Fibroblast of villous mesenchyme (primary cell): ENCODE results near the gene RAP1A. TPM values are rescaled to one million over a fixed set of nuclear protein-coding genes. Genes with fewer than 3 reads are reported as not detected.

Experiments
- DNase-seq: peaks from one replicate; pipeline ENCODE4 v3.0.0-alpha.2; 2010; ENCODE audit warnings: low read depth
- H3K4me3 ChIP-seq: 2 replicates; pipeline ENCODE4 v1.5.1; 2011; ENCODE audit warnings: low read depth, mild to moderate bottlenecking, low read length
- total RNA-seq: library from RNA; depleted of rRNA; stranded (reverse); fragments of >200 nt; gene quantifications from 2 replicates; pipeline ENCODE4 v1.2.3, GENCODE V29; 2012
- TF ChIP-seq, protein P1 (sequence below): IDR thresholded peaks from 2 replicates; pipeline ENCODE4 v1.5.1; 2012; ENCODE audit warnings: low read depth, mild to moderate bottlenecking, low read length; ENCODE audit not compliant: insufficient read depth

The RAP1A gene
- total RNA-seq, 1 donor: 25.5 TPM

DNA sequence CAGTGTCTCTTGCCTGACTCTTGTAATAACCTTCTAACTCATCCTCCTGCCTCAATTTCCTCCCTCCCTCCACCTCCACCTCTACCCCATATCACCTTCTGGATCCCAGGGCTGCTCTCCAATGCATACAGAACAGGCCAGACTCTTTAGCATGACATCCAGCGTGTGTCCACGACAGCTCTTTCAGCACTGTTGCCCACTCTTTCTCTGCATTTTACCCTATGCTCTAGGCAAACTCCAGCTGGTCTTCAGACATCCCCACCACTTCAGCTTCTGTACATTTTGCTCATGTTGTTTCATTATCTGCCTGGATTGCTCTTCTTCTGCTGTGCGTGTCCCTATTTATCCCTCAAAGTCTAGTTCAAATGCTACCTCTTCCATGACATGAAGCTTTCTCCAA is 114.8 kb downstream of the RAP1A start:
- no peak overlapping the region for H3K4me3 ChIP-seq
- TF ChIP-seq, protein P1, sequence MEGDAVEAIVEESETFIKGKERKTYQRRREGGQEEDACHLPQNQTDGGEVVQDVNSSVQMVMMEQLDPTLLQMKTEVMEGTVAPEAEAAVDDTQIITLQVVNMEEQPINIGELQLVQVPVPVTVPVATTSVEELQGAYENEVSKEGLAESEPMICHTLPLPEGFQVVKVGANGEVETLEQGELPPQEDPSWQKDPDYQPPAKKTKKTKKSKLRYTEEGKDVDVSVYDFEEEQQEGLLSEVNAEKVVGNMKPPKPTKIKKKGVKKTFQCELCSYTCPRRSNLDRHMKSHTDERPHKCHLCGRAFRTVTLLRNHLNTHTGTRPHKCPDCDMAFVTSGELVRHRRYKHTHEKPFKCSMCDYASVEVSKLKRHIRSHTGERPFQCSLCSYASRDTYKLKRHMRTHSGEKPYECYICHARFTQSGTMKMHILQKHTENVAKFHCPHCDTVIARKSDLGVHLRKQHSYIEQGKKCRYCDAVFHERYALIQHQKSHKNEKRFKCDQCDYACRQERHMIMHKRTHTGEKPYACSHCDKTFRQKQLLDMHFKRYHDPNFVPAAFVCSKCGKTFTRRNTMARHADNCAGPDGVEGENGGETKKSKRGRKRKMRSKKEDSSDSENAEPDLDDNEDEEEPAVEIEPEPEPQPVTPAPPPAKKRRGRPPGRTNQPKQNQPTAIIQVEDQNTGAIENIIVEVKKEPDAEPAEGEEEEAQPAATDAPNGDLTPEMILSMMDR: no peak

GRCh38 chr1:111734856-111735255 is 115.3 kb downstream of the RAP1A start:
- DNase-seq: no peak
- TF ChIP-seq, protein P1: no peak
- H3K4me3 ChIP-seq: no peak overlapping the region

More for the DNA sequence above, 114.8 kb downstream of the RAP1A start:
- no peak for DNase-seq

DNA sequence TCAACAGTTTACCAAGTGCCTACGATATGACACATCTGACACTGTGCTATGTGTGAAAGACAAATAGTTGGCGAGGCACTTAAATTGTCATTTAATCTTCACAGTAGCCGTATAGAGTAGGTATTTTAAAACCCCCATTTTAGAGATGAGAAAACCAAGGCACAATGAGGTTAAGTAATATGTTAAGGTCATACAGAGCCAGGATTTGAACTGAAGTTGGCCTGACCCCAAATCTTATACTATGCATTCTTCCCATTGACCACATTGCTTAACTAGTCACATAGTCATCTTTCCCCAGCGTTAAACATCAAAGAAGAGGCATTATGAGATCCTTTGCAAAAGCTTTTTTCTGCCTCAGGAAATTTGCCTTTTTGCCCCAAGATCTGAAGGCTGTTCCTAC is 115.7 kb downstream of the RAP1A start:
- TF ChIP-seq, protein P1: no peak
- no peak overlapping the region for H3K4me3 ChIP-seq
- DNase-seq: peak; percentile 18

- no peak overlapping the region for H3K4me3 ChIP-seq
- DNase-seq: peak; percentile 35
- TF ChIP-seq, protein P1: no peak
These were observed 116.4 kb downstream of the RAP1A start for GRCh38 chr1:111735858-111736544.

GRCh38 chr1:111736548-111737215 is 117.1 kb downstream of the RAP1A start:
- DNase-seq: no peak
- no peak overlapping the region for H3K4me3 ChIP-seq
- TF ChIP-seq, protein P1: no peak

DNA sequence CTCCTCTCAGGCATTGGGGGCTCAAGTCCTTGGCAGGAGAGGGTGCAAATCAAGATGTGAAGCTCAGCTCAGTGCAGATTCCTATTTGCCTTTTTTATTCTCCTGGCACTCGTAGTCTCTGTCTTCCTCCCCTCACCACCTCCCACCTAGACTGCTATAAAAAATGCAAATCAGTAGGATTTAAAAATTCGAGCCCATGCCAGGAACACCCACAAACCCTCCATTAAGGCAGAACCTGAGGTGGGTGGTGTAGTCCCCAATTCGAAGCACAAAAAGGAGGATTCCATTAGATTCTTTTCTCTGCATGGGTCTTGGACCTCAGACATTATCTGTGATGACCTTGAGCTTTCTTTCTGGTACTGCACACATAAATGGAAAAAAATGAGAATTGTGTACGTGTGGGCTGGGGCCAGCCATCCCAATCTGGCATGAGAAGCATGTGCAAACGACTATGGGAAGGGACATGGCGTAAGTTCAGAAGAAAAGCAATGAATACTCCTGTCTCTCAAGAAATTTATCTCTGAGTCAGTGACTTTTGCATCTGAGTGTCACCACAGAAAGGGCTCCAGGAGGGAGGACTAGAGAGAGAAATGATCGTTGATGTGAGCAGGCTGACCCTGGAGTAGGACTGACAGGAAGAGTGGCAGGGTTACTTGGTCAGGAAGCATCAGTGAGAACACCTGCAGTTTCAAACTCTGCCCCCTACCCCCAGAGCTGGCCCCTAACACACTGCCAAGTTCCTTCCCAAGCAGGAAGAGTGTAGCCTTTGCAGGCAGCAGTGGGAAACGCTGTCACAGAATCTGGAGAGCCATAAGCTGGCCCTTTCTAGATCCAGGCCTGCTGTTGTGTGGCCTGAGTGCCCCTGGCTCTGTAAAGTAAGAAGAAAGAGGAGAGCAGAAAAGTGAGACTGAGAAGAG is 117.9 kb downstream of the RAP1A start:
- H3K4me3 ChIP-seq: peak overlapping the region; percentile 78
- TF ChIP-seq, protein P1: no peak
- no peak for DNase-seq
